GM19397 (cell line): ENCODE measurements around the gene LTBP1.
"Not testable (repeated sequence)": the region's sequence is repeated elsewhere in the genome, so short reads cannot be mapped to it uniquely, and the experiment has no call there.

ENCODE experiments used
- ATAC-seq: cut with Tn5 transposase; IDR thresholded peaks from one replicate; pipeline ENCODE4 v1.9.1; 2021; ENCODE audit warnings: mild to moderate bottlenecking, moderate library complexity; ENCODE audit not compliant: unreplicated experiment

The LTBP1 gene

DNA sequence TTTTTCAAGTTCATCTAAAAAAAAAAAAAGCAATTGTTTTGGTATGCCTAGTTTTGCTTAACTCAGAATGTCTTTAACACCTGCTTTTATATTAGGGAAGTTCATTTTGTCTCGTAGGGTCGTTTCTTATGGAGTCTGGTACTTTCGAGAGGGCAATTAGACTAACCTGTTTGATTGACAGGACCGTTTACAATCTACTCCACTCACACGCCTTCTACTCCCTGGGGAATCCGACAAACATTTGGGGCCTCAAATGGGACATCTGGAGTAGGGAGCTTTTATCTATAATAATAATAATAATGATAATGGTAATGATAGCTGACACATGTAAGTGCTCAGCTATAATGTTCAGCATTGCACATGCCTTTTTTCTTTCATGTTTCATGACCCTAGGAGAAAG lies 268.1 kb downstream of the LTBP1 start:
- no peak for ATAC-seq

DNA sequence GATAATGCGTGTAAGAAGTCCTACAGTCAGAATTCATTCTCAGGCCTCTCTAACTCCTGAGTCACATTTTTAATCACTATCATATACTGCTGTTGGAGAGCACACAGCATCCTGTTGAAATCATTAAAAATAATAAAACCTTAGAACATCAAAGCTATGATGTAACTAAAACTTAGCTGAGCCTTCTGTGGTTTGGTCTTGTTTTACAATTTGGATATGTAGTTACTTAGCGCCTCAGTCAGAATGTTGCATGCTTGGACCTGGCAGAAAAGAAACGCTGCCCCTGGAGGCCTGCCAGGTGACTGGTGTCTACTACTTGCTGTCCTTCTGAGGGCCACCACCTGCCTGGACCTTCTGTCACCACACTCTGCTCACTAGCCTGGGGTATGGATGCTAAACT lies 268.5 kb downstream of the LTBP1 start:
- ATAC-seq, result no peak

DNA sequence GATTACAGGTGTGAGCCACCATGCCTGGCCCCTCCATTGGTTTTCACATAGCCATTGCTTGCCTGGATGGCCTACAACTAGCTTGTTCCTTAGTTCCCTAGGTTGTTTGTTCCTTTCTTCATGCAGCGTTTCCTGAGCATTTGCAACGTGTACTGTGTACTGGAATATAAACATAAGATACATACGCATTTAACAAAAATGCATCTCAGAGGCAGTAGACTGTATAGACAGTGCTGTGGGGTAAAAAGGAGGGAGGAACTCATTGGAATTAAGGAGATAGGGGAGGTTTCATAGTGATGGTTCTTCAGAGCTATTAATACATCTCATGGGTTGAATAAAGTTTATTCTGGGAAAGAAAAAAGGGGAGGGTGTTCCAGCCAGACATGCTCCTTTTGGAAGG lies 269.2 kb downstream of the LTBP1 start:
- no peak for ATAC-seq

DNA sequence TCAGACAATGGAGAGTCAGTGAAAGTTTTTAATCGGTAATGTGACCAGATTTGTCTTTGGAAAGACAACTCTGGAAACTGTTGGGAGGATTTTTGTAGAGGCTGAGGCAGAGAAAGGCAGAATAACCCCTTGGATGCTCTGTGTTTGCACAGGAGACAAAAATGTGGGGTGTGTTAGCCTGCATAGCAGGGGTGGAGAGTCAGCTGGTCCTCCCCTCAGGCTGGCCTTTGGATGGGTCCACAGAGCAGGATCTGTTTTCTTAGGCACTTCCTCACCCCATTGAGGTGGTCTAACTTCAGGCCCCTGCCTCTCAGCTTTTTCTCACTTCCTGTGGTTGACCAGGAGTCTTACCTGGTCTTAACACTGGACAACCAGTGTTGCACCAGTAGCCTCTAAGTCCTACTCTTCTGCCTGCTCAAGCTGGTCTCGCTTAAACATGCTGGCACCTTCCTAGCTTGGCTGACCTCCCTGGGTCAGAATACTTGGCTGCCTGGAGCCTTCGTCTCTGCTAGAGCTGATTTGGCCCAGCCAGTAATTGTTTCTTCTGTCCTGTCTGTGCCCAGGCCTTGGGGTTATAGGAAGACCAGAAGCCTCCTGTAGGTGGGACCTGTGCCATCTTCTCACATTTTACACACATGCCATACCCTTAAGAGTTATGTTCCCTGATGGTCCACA lies 269.9 kb downstream of the LTBP1 start:
- ATAC-seq, result no peak

DNA sequence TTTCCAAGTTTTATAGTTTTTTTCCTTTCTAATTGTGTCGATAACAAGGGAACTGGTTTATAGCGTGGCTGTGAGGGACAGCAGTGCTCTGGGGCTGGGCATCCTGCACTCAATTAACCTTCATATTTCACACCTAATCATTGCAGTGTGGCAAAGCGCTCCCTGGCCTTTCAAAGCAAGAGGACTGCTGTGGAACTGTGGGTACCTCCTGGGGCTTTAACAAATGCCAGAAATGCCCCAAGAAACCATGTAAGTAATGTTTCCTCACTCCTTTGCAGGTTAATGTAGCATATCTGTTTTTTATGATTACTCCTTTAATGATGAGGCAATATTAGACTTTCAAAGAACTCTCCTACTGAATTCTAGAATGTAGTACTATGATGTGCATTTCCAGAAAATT lies 270.7 kb downstream of the LTBP1 start:
- no peak for ATAC-seq

DNA sequence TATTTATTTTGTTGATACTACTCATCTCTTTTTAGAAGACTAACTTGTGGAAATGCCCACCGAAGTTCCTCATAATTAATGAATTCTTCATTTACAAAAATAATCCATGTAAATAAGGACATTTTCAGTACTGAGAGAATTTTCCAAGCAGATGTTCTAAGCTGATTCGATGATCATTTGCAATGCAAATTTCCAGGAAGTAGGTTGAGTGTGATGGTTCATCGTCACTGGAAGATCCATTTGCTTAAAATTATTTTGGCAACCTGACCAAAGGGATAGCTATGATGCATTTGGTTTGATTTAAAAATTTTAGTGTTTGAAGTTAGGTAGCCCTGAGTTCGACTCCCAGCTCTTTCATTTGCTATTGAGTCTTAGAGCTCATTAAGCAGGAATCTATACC lies 272.4 kb downstream of the LTBP1 start:
- no peak for ATAC-seq

DNA sequence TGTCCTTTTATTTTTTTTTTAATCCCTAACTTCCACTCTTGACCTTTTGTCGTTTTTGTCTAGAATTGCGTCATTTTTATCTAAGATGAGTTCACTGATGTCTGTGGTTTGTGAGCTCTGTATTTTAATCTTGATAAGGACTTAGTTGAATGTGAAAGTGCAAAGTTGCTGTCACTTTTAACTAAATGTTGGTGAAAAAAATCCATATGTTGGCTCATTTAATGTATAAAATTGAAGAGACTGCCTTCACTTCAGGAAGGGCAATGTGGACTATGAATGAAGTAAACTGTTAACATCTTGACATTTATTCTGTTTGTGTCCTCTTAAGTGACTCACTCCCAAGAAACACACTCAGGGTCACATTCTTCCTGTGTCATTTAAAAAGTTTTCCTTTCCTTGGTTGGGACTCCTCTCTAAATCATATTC lies 273.1 kb downstream of the LTBP1 start:
- no peak for ATAC-seq

DNA sequence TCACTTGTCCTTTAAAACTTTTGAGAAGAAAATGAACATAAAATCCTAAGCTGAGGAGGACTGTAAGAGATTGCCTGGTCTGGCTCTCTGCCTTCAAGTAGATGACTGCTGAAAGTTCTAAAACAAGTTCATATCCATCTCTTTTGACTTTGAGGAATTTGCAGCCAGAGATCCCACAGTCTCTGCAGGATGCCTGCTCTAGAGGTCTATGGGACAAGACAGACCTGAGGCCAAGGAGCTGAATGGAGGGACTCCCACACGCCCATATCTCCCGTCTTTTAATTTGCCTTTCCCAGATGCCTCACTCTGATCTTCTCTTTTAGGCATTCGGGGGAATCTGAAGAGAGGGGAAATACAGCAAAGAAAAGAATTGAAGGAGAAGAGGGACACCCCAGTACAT lies 273.8 kb downstream of the LTBP1 start:
- ATAC-seq, result no peak

DNA sequence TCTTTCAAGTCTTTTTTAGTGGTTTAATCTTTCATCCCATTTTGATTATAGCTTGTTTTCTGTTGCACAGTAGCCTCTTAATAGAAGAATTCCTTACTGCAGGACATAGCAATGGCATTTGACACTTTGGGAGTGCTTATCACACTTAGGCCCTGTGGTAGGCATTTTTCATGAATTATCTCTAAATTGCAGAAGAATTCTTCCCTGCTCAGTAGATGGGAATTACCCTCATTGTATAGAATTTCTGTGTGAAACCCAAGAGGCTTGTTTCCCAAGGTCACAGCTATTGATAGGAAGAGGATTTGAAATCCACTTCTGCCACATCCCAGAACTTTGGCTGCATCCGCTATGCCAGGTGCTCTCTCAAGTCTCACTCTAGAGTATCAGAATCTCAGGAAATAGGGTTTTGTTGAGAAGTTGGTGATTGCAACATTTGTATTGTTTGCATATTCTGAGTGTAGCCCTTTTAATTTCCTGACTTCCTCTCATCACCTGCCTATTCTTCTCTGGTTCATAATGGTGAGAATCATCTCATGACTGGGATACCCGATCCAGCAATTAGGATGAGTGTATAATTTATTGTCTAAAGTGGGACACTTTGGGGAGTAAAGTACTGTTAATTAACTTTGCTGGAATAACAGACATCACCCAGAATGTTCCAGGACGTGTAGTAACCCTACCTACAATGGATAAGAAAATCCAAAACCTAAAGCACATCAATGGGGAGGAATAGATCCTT lies 274.5 kb downstream of the LTBP1 start:
- ATAC-seq, result no peak

DNA sequence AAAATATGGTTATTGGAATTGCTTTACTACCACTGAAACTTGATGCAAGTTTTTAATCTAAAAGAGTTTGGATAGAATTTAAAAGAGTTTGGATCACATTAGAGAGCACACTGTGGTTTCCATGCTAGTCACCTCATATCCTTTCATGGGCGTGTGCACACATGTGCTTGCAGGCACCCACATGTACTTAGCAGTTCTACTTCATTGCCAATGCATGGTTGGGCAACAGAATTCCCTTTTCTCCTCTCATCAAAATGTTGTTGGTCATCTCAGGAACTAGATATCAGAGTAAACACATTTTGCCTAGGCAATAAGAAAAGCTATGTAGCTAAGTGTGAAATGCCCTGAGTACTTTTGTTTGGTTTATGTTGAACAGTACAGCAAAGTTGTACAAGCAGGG lies 275.6 kb downstream of the LTBP1 start:
- no peak for ATAC-seq

DNA sequence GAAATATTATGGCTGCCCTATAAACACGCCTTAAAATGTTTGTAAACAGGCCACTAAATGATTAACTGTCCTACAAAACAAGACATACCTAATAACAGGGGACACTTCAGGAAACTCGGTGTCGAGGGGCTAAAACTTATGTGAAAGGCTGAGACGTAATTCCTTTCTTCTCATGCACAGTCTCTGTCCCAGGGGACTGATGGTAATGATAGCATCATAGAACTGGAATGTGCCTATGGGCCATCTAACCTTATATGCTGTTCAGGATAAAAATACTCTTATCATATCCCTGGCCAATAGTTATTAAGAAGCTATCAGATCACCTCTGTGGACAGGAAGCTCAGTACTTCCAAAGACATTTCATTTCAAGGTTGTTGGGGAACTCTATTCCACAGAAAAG lies 277.1 kb downstream of the LTBP1 start:
- no peak for ATAC-seq

DNA sequence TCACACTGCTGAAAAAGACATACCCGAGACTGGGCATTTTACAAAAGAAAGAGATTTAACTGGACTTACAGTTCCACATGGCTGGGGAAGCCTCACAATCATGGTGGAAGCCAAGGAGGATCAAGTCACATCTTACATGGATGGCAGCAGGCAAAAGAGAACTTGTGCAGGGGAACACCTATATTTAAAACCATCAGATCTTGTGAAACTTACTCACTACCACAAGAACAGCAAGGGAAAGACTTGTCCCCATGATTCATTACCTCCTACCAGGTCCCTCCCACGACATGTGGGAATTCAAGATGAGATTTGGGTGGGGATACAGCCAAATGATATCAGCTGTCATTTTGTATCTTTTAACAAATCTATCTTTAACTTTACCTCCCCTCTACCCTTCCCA lies 278.6 kb downstream of the LTBP1 start:
- ATAC-seq, result no peak

DNA sequence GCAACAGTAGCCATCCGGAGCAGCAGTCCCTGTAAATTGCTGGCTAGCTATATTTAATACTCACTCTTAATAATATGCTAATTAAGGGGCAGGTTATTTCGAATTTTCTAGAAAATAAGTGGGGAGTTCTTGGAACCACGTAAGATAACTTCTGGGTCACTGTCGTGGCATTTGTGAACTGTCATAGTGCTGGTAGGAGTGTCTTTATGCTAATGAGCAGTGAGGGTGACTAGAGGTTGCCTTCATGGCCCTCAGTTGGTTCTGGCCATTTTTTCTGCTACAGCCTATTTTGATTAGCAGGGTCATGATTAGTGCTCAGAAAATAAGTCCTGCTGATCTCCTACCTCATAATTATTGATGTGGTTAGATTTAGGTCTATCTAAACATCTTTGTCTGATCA lies 279.8 kb downstream of the LTBP1 start:
- ATAC-seq, result no peak

DNA sequence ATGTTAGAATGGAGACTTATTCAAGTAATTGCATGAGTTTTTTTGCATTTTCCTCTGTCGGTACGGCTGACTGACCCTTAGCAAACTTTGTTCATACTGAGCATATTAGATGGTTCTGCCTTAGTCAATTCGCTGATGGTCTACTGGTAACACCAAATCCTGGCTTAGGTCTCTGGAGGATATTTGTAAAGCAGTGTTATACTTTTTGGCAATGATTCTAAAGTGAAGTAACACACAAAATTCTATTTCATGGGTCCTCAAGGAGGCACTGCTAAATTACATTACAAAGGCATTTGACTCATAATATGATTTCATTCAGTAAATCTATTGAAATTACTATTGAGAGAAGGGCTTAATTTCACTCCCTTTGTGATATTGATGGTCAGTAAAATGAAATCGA lies 282.9 kb downstream of the LTBP1 start:
- no peak for ATAC-seq

DNA sequence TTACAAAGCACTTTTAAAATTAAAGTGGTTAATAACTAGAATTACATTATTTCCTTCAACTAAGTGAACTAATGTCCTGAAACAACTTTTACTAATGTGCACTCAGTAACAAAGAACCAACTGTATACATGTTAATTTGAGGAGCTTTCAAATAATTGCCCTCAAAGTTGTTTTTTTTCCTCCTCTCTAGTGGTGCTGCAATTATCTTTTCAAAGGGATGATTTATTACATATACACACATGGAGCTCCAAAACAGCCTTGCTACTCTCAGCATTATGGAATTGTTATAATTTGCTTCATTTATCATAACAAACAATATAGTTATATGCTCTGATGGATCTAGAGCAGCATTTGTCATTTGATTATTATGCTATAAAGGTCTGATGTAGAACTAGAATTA lies 283.4 kb downstream of the LTBP1 start:
- ATAC-seq, result no peak

DNA sequence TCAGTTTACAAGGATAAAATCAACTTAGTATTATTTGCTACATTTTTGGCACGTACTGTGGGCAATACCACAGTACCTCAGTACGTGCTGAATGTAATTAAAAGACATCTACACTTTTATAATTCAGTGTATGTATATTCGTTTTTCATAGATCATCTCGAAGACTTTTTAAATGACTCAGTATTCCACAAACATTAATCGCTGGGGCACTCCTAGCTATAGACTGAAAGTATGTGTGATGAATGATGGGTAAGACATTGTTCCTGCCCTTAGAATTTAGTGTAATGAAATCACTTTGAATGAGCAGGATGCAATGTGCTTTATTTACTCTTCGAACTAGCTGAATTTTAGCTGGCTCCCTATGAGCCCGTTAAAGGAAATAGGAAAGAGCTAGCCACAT lies 284.1 kb downstream of the LTBP1 start:
- no peak for ATAC-seq

DNA sequence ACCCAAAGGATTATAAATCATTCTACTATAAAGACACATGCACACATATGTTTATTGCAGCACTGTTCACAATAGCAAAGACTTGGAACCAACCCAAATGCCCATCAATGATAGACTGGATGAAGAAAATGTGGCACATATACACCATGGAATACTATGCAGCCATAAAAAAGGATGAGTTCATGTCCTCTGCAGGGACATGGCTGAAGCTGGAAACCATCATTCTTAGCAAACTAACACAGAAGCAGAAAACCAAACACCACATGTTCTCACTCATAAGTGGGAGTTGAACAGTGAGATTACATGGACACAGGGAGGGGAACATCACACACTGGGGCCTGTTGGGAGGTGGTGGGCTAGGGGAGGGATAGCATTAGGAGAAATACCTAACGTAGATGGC lies 288.8 kb downstream of the LTBP1 start:
- ATAC-seq, result not testable (repeated sequence)

DNA sequence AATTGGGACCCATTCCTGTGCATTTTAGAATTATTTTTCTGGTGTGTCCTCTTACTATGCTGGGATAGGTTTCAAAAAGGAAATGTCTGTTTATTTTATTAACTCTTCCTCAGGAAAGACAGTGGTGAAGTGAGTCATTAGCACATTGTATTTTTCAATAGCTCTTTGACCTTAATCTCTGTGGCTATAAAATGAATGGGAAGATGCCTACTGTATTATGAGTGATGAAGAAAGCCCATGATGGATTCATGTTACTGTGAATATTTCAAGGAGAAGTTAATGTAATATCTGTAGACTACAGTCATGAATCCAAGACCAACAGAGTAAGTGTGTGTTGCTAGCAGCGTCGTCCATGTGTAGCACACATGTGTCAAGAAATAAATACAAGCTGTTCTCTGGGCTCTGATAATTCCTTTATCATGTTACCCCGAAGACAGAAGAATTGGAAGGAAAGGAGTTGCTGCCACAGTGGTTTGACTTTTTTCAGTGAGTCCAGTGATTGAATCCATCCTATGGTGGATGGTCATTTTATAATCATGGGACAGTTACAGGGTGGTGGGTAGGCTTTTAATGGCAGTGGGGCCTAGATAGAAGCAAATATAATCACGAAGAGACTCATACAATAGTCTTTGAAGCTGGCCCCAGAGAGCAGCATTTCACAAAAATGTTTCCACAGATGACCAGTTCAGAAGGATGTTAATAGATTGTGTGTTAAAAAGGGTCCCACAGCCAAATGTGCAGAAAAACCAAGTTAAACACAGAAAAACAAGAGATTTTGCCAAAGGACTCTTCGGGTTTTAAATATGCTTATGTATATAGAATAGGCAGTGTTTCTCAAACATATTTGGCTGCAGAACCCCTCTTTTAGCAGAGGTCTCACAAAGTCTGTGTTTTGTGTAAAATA lies 290.0 kb downstream of the LTBP1 start:
- ATAC-seq, result no peak

DNA sequence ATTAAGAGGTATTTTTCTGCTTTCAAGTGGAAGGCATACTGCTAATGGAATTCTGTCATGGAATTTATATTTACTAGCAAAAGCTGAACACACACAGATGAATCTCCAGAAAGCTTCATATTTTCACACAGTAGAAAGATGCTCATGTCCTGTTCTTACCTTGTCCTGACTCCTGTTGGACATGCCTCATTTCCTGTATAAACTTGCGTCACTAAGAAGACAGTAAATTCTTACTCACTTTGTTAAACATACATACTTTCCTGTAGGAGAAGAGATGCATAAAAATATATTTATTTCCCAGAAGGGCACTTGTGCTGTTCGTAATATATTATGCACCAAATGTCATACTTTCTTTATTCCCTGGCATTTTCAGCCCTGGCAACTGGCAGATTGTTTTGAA lies 291.4 kb downstream of the LTBP1 start:
- ATAC-seq, result no peak

DNA sequence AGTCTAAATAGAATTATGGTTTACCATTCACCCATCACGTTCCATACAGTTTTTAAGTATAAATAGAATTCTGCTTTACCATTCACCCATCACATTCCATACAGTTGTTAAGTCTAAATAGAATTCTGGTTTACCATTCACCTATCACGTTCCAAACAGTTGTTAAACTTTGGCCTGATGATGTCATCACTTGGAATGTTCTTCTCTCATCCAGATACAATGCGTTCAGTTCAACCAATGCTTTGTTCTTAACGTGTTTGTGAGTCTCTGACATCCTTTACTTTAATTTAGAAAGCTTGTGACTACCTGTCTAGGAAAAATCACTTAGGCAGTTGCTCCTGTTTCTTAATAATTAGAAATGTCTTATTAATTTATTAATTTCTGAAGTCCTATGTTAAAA lies 293.4 kb downstream of the LTBP1 start:
- ATAC-seq, result no peak

DNA sequence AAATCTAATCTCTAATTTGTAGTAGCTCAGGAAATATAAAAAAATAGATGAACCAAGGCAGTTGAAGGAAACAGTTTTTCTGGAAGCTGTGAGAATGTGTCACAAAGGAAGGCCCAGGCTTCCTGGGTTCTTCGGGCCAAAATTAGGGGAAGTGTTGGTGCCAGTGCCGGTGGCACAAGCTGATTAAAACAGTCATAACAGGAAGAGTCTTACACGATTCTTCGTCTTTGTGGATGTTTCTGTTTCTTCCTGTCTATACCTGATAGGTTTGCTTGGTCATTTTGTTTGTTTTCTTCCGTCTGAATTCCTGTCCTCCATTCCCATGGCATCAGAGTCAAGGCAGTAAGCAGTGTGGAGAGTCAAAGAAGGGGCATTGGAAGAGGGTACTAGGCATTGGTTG lies 294.3 kb downstream of the LTBP1 start:
- ATAC-seq, result no peak

DNA sequence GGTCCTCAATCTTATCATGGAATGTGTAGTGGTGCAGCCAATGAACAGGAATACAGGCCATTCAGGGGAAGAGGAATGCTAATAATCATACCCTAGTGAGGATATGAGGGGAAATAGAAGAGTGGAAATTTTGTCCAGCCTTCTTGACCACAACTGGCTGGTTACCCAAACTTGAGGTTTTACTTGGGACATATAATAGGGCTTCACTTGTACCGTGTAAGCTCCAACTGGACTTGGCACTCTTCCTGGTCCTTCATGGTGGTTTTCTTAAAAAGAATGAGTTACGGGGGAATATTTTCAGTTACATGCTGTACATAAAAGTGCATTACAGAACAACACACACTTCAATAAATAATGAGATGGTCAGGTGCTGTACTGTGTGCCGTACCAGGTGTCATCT lies 294.8 kb downstream of the LTBP1 start:
- no peak for ATAC-seq
